Mesenchymal stem cell (in vitro differentiated cells and primary cell): Measurements from ENCODE around the gene MMAB.
A peak's percentile ranks its signal among the peaks of the same experiment; 100 is the strongest.

Experiments
- DNase-seq: peaks from one replicate; pipeline ENCODE4 v3.0.0-alpha.2; 2013
- H2AFZ ChIP-seq: one replicate; pipeline ENCODE4 v1.6.1; 2013; ENCODE audit warnings: low read depth, mild to moderate bottlenecking, control low read depth, inconsistent platforms, low read length, moderate library complexity
- H2AK5ac ChIP-seq: 2 replicates; pipeline ENCODE4 v1.6.1; 2013; ENCODE audit warnings: low read length, moderate library complexity, mild to moderate bottlenecking, inconsistent platforms; ENCODE audit not compliant: severe bottlenecking
- H2BK120ac ChIP-seq: one replicate; pipeline ENCODE4 v1.6.1; 2013; ENCODE audit warnings: low read depth, mild to moderate bottlenecking, inconsistent platforms, low read length, moderate library complexity
- H2BK12ac ChIP-seq, 2 experiments: one replicate each; pipeline ENCODE4 v1.6.1; 2013; ENCODE audit warnings: inconsistent platforms in 2 of 2, low read length in 2 of 2, mild to moderate bottlenecking in 2 of 2, moderate library complexity in 2 of 2, control low read depth in 1 of 2
- H2BK15ac ChIP-seq: one replicate; pipeline ENCODE4 v1.6.1; 2013; ENCODE audit warnings: mild to moderate bottlenecking, low read depth, inconsistent platforms; ENCODE audit not compliant: poor library complexity, severe bottlenecking
- H2BK5ac ChIP-seq: 2 replicates; pipeline ENCODE4 v1.6.1; 2013; ENCODE audit warnings: low read depth, mild to moderate bottlenecking, low read length, control low read depth, inconsistent platforms; ENCODE audit not compliant: poor library complexity, severe bottlenecking
- H3K14ac ChIP-seq, 2 experiments: one replicate each; pipeline ENCODE4 v1.6.1; 2013; ENCODE audit warnings: inconsistent platforms in 2 of 2, low read length in 2 of 2, control low read depth in 1 of 2, mild to moderate bottlenecking in 1 of 2, moderate library complexity in 1 of 2
- H3K18ac ChIP-seq, 2 experiments: one replicate each; pipeline ENCODE4 v1.6.1; 2013; ENCODE audit warnings: inconsistent platforms in 2 of 2, low read length in 2 of 2, control low read depth in 1 of 2, low read depth in 1 of 2, mild to moderate bottlenecking in 1 of 2
- H3K23ac ChIP-seq, 2 experiments: one replicate each; pipeline ENCODE4 v1.6.1; 2013; ENCODE audit warnings: inconsistent platforms in 2 of 2, low read length in 2 of 2, mild to moderate bottlenecking in 2 of 2, moderate library complexity in 2 of 2, control low read depth in 1 of 2
- H3K27ac ChIP-seq: 2 replicates; pipeline ENCODE4 v1.5.1; 2013; ENCODE audit warnings: mild to moderate bottlenecking, moderate library complexity, low read length, control low read depth, inconsistent platforms; ENCODE audit not compliant: poor library complexity, severe bottlenecking
- H3K27me3 ChIP-seq, 2 experiments: 2 replicates each; pipeline versions ENCODE4 v1.6.1 to v1.7.0; 2013; ENCODE audit warnings: low read length in 2 of 2, mild to moderate bottlenecking in 2 of 2, moderate library complexity in 2 of 2, control low read depth in 1 of 2, inconsistent platforms in 1 of 2; ENCODE audit not compliant: control insufficient read depth in 1 of 2, insufficient read depth in 1 of 2
- H3K36me3 ChIP-seq, 2 experiments: 2 replicates each; pipeline versions ENCODE4 v1.6.1 to v1.7.0; 2013; ENCODE audit warnings: low read length in 2 of 2, control low read depth in 1 of 2, inconsistent platforms in 1 of 2, low read depth in 1 of 2, mild to moderate bottlenecking in 1 of 2; ENCODE audit not compliant: insufficient read depth in 2 of 2, control insufficient read depth in 1 of 2
- H3K4ac ChIP-seq, 2 experiments: one replicate each; pipeline ENCODE4 v1.6.1; 2013; ENCODE audit warnings: inconsistent platforms in 2 of 2, low read length in 2 of 2, mild to moderate bottlenecking in 2 of 2, moderate library complexity in 2 of 2, control low read depth in 1 of 2, low read depth in 1 of 2
- H3K4me1 ChIP-seq: 2 replicates; pipeline ENCODE4 v1.6.1; 2013; ENCODE audit warnings: low read depth, low read length, control low read depth; ENCODE audit not compliant: control insufficient read depth, insufficient read depth
- H3K4me2 ChIP-seq: 2 replicates; pipeline ENCODE4 v1.6.1; 2013; ENCODE audit warnings: low read length, mild to moderate bottlenecking, inconsistent platforms; ENCODE audit not compliant: poor library complexity, severe bottlenecking
- H3K4me3 ChIP-seq, 2 experiments: 2 replicates each; pipeline versions ENCODE4 v1.5.1 to v1.7.0; 2013; ENCODE audit warnings: low read length in 2 of 2, mild to moderate bottlenecking in 2 of 2, control low read depth in 1 of 2, low read depth in 1 of 2; ENCODE audit not compliant: insufficient read depth in 1 of 2
- H3K79me1 ChIP-seq: replicated peaks from 2 replicates; pipeline ENCODE4 v1.6.1; 2013; ENCODE audit warnings: mild to moderate bottlenecking, control low read depth, low read length, inconsistent platforms; ENCODE audit not compliant: poor library complexity, severe bottlenecking
- H3K9ac ChIP-seq: 2 replicates; pipeline ENCODE4 v1.7.0; 2013; ENCODE audit warnings: mild to moderate bottlenecking, low read length, moderate library complexity
- H3K9me3 ChIP-seq: 2 replicates; pipeline ENCODE4 v1.7.0; 2013; ENCODE audit warnings: mild to moderate bottlenecking, low read length; ENCODE audit not compliant: control insufficient read depth
- H4K8ac ChIP-seq: one replicate; pipeline ENCODE4 v1.6.1; 2013; ENCODE audit warnings: inconsistent platforms, mild to moderate bottlenecking, low read length, moderate library complexity
- H4K91ac ChIP-seq: one replicate; pipeline ENCODE4 v1.6.1; 2013; ENCODE audit warnings: mild to moderate bottlenecking, low read length, inconsistent platforms
- WGBS: methylation state at CpG from one replicate; pipeline ENCODE4 v1.1.7; 2013; ENCODE audit warnings: mixed read lengths; 5-methylcytosine and 5-hydroxymethylcytosine counted together

Gene MMAB

DNA sequence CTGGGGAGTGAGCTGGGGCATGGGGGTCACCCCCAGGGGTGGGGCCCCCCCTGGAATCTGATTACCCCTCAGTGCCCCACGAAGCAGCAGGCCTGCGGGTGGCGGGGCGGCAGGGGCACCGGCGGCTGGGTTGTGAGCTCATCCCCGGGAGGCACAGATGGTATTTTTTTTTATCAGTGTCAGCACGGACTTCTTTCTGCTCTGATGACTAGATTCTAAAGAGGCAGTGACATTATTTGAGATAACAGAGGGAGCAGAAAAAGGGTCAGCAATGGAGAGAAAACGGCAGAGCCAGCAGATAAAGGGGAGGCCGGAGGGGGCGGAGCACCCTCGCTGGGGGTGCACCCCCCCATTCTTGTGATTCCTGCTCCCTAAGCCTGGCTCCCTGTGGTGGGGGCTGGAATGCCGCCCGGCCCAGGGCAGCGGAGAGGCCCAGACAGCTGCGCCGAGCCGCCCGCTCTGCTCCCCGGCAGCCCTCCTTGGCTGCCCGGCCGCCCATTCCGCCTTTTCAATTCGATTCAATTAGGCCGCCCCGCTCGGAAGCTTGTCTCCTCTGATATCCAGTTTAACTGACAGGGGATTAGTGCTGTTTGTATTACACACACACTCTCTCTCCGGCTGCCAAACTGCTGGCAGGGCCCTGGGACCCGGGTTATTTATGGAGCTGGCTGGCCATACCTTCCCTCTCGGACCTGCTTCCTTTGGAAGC, 33.2 kb upstream of the MMAB start:
- peaks cover 7% of the 10 kb centered on the region for H3K4me1 ChIP-seq
- no peak overlapping the region for H3K27ac ChIP-seq
- H3K27me3 ChIP-seq: peaks cover 57 to 74% of the 10 kb centered on the region in 2 experiments
- no peak overlapping the region for H4K8ac ChIP-seq
- H3K4ac ChIP-seq: no peak overlapping the region
- H2AFZ ChIP-seq: no peak overlapping the region
- H3K9me3 ChIP-seq: peaks cover 6% of the 10 kb centered on the region
- no peak overlapping the region for H2AK5ac ChIP-seq
- H3K9ac ChIP-seq: no peak overlapping the region
- H2BK12ac ChIP-seq: no peak overlapping the region
- no peaks in the 10 kb centered on the region for H3K36me3 ChIP-seq
- no peak overlapping the region for H3K23ac ChIP-seq
- peak overlapping the region; percentile 67 for H3K4me2 ChIP-seq
- H2BK15ac ChIP-seq: no peak overlapping the region
- H4K91ac ChIP-seq: no peak overlapping the region
- no peaks in the 10 kb centered on the region for H3K79me1 ChIP-seq
- no peak overlapping the region for H2BK120ac ChIP-seq
- DNase-seq: peak; percentile 11
- H3K18ac ChIP-seq: no peak overlapping the region
- H2BK5ac ChIP-seq: no peak overlapping the region
- no peak overlapping the region for H3K14ac ChIP-seq
- WGBS: 40% methylated on average over 30 of the region's 30 CpGs
- H3K4me3 ChIP-seq: peak overlapping the region in 1 of 2 experiments; percentile 10

DNA sequence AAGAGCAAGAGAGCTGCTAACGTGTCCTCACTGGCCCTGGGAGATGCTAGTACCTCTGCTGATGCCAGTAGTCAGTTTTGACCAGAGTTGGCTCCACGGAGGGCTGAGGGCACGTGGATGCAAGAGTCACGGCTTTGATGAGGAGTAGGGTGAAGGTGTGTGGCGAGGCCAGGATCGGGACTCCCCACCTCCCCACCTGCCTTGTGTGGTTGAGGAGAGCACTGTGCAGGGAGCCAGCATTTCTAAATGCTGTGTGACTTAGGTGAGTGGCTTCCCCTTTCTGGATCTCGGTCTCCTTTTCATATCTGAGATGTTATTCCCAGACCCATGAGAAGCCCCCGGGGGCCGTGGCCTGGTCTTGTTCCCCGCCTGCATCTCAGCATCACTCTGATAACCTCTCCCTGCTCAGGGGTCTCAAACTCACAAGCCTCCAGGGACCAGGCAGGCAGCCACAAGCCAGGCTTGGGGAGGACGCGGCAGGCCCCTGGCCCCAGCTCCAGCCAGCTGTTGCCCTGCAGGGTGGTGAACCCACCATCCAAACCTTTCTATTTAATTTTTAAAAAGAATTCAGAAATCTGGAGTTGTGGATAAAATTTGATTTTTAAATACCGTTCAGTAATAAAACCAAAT, 32.4 kb upstream of the MMAB start:
- peak overlapping the region; percentile 20 for H2BK15ac ChIP-seq
- no peaks in the 10 kb centered on the region for H3K36me3 ChIP-seq
- no peak overlapping the region for H2BK5ac ChIP-seq
- no peak overlapping the region for H2BK12ac ChIP-seq
- no peak overlapping the region for H3K4ac ChIP-seq
- H3K4me1 ChIP-seq: peaks cover 7% of the 10 kb centered on the region
- no peak overlapping the region for H3K27ac ChIP-seq
- H4K8ac ChIP-seq: no peak overlapping the region
- no peak overlapping the region for H2BK120ac ChIP-seq
- no peak overlapping the region for H3K14ac ChIP-seq
- no peak overlapping the region for H3K23ac ChIP-seq
- H3K27me3 ChIP-seq: peaks cover 50 to 72% of the 10 kb centered on the region in 2 experiments
- DNase-seq: no peak
- no peak overlapping the region for H4K91ac ChIP-seq
- no peak overlapping the region for H3K9ac ChIP-seq
- no peaks in the 10 kb centered on the region for H3K79me1 ChIP-seq
- H2AK5ac ChIP-seq: no peak overlapping the region
- peaks cover 6% of the 10 kb centered on the region for H3K9me3 ChIP-seq
- 79% methylated on average over 10 of the region's 13 CpGs for WGBS
- H2AFZ ChIP-seq: no peak overlapping the region
- H3K4me2 ChIP-seq: peak overlapping the region; percentile 67
- H3K18ac ChIP-seq: no peak overlapping the region
- H3K4me3 ChIP-seq: no peak overlapping the region

DNA sequence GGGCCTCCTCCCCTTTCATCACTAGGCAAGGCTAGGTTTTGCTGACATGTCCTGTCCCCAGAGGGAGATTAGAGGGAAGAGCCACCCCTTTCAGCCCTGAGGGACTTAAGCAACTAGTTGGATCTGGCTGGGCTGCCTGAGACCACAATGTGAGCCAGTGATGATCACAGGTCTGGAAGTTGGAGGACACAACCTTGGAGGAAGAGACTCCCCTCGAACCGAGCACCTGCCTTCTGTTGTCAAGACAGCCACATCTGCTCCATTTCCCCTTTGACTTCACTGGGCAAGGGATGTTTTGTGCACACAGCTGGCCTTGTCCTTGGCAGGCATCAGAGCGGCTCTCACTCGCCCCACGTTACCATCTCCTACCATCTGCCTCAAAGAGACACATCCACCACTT, 31.7 kb upstream of the MMAB start:
- WGBS: 97% methylated on average over 5 of the region's 5 CpGs
- no peak overlapping the region for H2BK12ac ChIP-seq
- H3K27ac ChIP-seq: no peak overlapping the region
- no peaks in the 10 kb centered on the region for H3K79me1 ChIP-seq
- H3K23ac ChIP-seq: no peak overlapping the region
- H3K14ac ChIP-seq: no peak overlapping the region
- no peaks in the 10 kb centered on the region for H3K36me3 ChIP-seq
- H3K4me3 ChIP-seq: no peak overlapping the region
- peaks cover 6% of the 10 kb centered on the region for H3K9me3 ChIP-seq
- H2BK15ac ChIP-seq: no peak overlapping the region
- H2AFZ ChIP-seq: no peak overlapping the region
- H3K4me2 ChIP-seq: no peak overlapping the region
- no peak overlapping the region for H3K9ac ChIP-seq
- H2BK120ac ChIP-seq: no peak overlapping the region
- no peak overlapping the region for H3K18ac ChIP-seq
- no peak overlapping the region for H4K8ac ChIP-seq
- no peak for DNase-seq
- no peak overlapping the region for H2BK5ac ChIP-seq
- H2AK5ac ChIP-seq: no peak overlapping the region
- H3K27me3 ChIP-seq: peaks cover 44 to 66% of the 10 kb centered on the region in 2 experiments
- H3K4me1 ChIP-seq: peaks cover 7% of the 10 kb centered on the region
- no peak overlapping the region for H4K91ac ChIP-seq
- no peak overlapping the region for H3K4ac ChIP-seq

DNA sequence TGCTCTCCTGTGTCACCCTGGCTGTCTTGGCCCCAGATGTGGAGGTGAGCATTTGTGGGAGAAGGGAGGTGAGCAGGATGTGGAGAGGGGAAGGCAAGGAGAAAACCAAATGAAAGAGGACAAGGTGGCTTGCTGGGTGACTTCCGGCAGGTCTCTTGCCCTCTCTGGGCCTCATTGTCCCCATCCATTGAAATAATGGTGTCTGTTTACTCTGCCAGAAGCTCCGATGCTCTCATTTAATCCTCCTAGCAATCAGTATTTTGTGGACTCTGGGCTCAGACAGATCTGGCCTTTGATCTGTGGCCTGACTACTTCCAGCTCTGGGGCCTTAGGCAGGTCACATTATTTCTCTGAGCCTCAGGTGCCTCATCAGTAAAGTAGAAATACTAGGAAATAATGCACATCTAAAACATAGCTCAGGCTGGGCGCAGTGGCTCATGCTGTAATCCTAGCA, 30.9 kb upstream of the MMAB start:
- no peak for DNase-seq
- no peak overlapping the region for H3K4ac ChIP-seq
- no peak overlapping the region for H2BK120ac ChIP-seq
- H4K91ac ChIP-seq: no peak overlapping the region
- peaks cover 36 to 62% of the 10 kb centered on the region in 2 experiments for H3K27me3 ChIP-seq
- no peak overlapping the region for H2AK5ac ChIP-seq
- no peak overlapping the region for H3K23ac ChIP-seq
- H3K9me3 ChIP-seq: peaks cover 5% of the 10 kb centered on the region
- H2AFZ ChIP-seq: no peak overlapping the region
- H3K4me1 ChIP-seq: peaks cover 7% of the 10 kb centered on the region
- no peaks in the 10 kb centered on the region for H3K36me3 ChIP-seq
- H3K27ac ChIP-seq: no peak overlapping the region
- H3K18ac ChIP-seq: no peak overlapping the region
- H3K9ac ChIP-seq: no peak overlapping the region
- H3K79me1 ChIP-seq: no peaks in the 10 kb centered on the region
- no peak overlapping the region for H3K4me2 ChIP-seq
- no peak overlapping the region for H2BK15ac ChIP-seq
- H3K4me3 ChIP-seq: no peak overlapping the region
- WGBS: 92% methylated on average over 3 of the region's 3 CpGs
- H3K14ac ChIP-seq: no peak overlapping the region
- H2BK5ac ChIP-seq: no peak overlapping the region
- no peak overlapping the region for H2BK12ac ChIP-seq
- no peak overlapping the region for H4K8ac ChIP-seq
